ENCODE results near the gene DOK5. TPM values are rescaled to one million over a fixed set of nuclear protein-coding genes. Genes with fewer than 3 reads are reported as not detected.

The DOK5 gene
- 1 to 10 TPM; 4.6 to 6.7 TPM for total RNA-seq
- 15.7 TPM for polyA plus RNA-seq (2013, experiment 1 of 2)
- polyA plus RNA-seq (2013, experiment 2 of 2): 15.6 TPM
- long read RNA-seq, experiment 1, partial matches to known transcripts: 0 of 3 reads
- long read RNA-seq, experiment 1, other reads (novel, unspliced or antisense): 0 of 3 reads
- long read RNA-seq, experiment 2, transcript DOK5-201 (8 exons, 1,963 nt): major isoform, 6 of 6 reads
- long read RNA-seq, experiment 2, partial matches to known transcripts: 0 of 6 reads
- long read RNA-seq, experiment 2, other reads (novel, unspliced or antisense): 0 of 6 reads
- long read RNA-seq, experiment 3, transcript DOK5-201 (8 exons, 1,963 nt): major isoform, 51 of 57 reads
- long read RNA-seq, experiment 3, partial matches to known transcripts: 1 of 57 reads
- long read RNA-seq, experiment 3, other reads (novel, unspliced or antisense): 5 of 57 reads
- long read RNA-seq, experiment 4, partial matches to known transcripts: 0 of 1 reads
- long read RNA-seq, experiment 4, other reads (novel, unspliced or antisense): 0 of 1 reads

GRCh38 chr20:54475334-54476168 lies at the start of gene DOK5:
TSS of gene DOK5 (plus strand) at chr20:54475593. CDS start at chr20:54475947, 354 bp downstream.
- Histone ChIP-seq H3K9me3 (ENCODE audit: control insufficient read depth, low read length) (no peaks in the 10 kb centered on the region), H3K36me3 (ENCODE audit: control insufficient read depth, insufficient read depth, low read length) (no peaks in the 10 kb centered on the region), H3K4me1 (ENCODE audit: control insufficient read depth, insufficient read depth, low read length) (peaks cover 7% of the 10 kb centered on the region), H3K27ac (ENCODE audit: low read depth, low read length) (no peak within 1 kb of the TSS), H3K9ac (ENCODE audit: extremely low read depth, low read length, poor library complexity, severe bottlenecking) (peak within 1 kb of the TSS; percentile 67), H3K4me3 (ENCODE audit: low read length) (peak within 1 kb of the TSS; percentile 88), H3K27me3 (ENCODE audit: control insufficient read depth, insufficient read depth, low read length, poor library complexity, severe bottlenecking) (peaks cover 21% of the 10 kb centered on the region)
- Mint-ChIP-seq H3K36me3 (ENCODE audit: low read depth) (no peaks in the 10 kb centered on the region), H3K4me3 (peak within 1 kb of the TSS; percentile 86), H3K9me3 (no peaks in the 10 kb centered on the region), H3K27me3 (ENCODE audit: insufficient read depth) (peaks cover 27% of the 10 kb centered on the region), H3K4me1 (peaks cover 16% of the 10 kb centered on the region), H3K27ac (peak within 1 kb of the TSS; percentile 59)
- peak; percentile 81 for DNase-seq
- 1% methylated on average over 16 to 71 of the region's 71 CpGs for WGBS, 2 experiments (ENCODE audit: insufficient coverage in 1 of 2, insufficient read length in 1 of 2)
- TF ChIP-seq, protein P1, sequence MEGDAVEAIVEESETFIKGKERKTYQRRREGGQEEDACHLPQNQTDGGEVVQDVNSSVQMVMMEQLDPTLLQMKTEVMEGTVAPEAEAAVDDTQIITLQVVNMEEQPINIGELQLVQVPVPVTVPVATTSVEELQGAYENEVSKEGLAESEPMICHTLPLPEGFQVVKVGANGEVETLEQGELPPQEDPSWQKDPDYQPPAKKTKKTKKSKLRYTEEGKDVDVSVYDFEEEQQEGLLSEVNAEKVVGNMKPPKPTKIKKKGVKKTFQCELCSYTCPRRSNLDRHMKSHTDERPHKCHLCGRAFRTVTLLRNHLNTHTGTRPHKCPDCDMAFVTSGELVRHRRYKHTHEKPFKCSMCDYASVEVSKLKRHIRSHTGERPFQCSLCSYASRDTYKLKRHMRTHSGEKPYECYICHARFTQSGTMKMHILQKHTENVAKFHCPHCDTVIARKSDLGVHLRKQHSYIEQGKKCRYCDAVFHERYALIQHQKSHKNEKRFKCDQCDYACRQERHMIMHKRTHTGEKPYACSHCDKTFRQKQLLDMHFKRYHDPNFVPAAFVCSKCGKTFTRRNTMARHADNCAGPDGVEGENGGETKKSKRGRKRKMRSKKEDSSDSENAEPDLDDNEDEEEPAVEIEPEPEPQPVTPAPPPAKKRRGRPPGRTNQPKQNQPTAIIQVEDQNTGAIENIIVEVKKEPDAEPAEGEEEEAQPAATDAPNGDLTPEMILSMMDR (conservative IDR thresholded peaks at IDR 0.05): peak; percentile 16

- Histone ChIP-seq H3K9ac (ENCODE audit: extremely low read depth, low read length, poor library complexity, severe bottlenecking) (no peak overlapping the region), H3K36me3 (ENCODE audit: control insufficient read depth, insufficient read depth, low read length) (no peaks in the 10 kb centered on the region), H3K9me3 (ENCODE audit: control insufficient read depth, low read length) (peaks cover 9% of the 10 kb centered on the region), H3K4me1 (ENCODE audit: control insufficient read depth, insufficient read depth, low read length) (no peaks in the 10 kb centered on the region), H3K4me3 (ENCODE audit: low read length) (no peak overlapping the region), H3K27ac (ENCODE audit: low read depth, low read length) (no peak overlapping the region), H3K27me3 (ENCODE audit: control insufficient read depth, insufficient read depth, low read length, poor library complexity, severe bottlenecking) (no peaks in the 10 kb centered on the region)
- Mint-ChIP-seq H3K36me3 (ENCODE audit: low read depth) (no peaks in the 10 kb centered on the region), H3K27ac (no peak overlapping the region), H3K4me3 (no peak overlapping the region), H3K9me3 (peaks cover 16% of the 10 kb centered on the region), H3K4me1 (peaks cover 11% of the 10 kb centered on the region), H3K27me3 (ENCODE audit: insufficient read depth) (no peaks in the 10 kb centered on the region)
- 88 to 89% methylated on average over 3 to 7 of the region's 7 CpGs for WGBS, 2 experiments (ENCODE audit: insufficient coverage in 1 of 2, insufficient read length in 1 of 2)
- DNase-seq: no peak
- TF ChIP-seq, protein P1 (conservative IDR thresholded peaks at IDR 0.05): no peak
Observed at GRCh38 chr20:54429364-54429763, 46.0 kb upstream of the DOK5 start.

DNA sequence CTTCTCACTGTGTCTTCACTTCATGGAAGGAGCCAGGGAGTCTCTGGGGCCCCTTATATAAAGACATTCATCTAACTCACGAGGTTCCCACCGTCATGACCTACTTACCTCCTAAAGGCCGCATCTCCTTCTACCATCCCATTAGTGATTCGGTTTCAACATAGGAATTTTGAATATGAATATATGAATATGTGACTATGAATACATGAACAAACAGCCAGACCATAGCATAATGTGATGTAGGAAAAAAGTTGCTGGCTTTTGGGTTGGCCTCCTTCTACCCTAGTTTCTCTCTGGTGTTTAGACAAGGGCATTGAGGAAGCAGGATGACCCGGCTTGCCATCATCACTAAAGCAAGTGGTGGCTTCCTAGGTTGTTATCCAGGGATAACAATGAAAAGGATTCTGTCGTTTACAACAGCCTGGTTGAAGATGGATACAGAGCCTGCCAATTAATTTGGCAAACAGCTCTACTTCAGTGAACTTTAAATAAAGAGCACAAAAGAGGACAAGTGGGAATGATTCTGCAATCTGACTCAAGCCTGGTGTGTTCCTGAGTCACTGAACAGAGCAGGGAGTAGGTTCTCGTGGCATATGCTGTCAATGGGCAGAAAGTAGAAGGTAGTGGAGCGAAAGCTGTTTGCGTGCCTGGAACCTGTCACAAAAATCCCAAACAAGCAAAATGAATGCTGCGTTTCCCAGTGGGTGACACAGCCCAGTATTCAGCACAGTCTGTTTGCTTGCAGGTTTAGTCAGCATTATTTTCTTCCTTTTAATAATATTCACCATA lies 44.0 kb upstream of the DOK5 start:
- no peak overlapping the region for H3K27ac ChIP-seq (ENCODE audit: low read depth, low read length)
- 92 to 95% methylated on average over 3 to 8 of the region's 10 CpGs for WGBS, 2 experiments (ENCODE audit: insufficient coverage in 1 of 2, insufficient read length in 1 of 2)
- no peaks in the 10 kb centered on the region for H3K36me3 Mint-ChIP-seq (ENCODE audit: low read depth)

More for the DNA sequence above, 44.0 kb upstream of the DOK5 start:
- no peak for DNase-seq
- Mint-ChIP-seq H3K4me3 (no peak overlapping the region), H3K4me1 (peaks cover 11% of the 10 kb centered on the region), H3K27me3 (ENCODE audit: insufficient read depth) (no peaks in the 10 kb centered on the region), H3K9me3 (no peaks in the 10 kb centered on the region), H3K27ac (no peak overlapping the region)
- H3K4me1 ChIP-seq (ENCODE audit: control insufficient read depth, insufficient read depth, low read length): no peaks in the 10 kb centered on the region
- no peaks in the 10 kb centered on the region for H3K36me3 ChIP-seq (ENCODE audit: control insufficient read depth, insufficient read depth, low read length)
- TF ChIP-seq, protein P1 (conservative IDR thresholded peaks at IDR 0.05): no peak
- H3K9me3 ChIP-seq (ENCODE audit: control insufficient read depth, low read length): no peaks in the 10 kb centered on the region
- H3K27me3 ChIP-seq (ENCODE audit: control insufficient read depth, insufficient read depth, low read length, poor library complexity, severe bottlenecking): no peaks in the 10 kb centered on the region
- H3K4me3 ChIP-seq (ENCODE audit: low read length): no peak overlapping the region
- H3K9ac ChIP-seq (ENCODE audit: extremely low read depth, low read length, poor library complexity, severe bottlenecking): no peak overlapping the region

Measured in endodermal cell (in vitro differentiated cells).